Suppressor macrophage (primary cell): ENCODE data around the gene LRPAP1.

ENCODE experiments used
- DNase-seq, 4 experiments: peaks; one replicate each; pipeline ENCODE4 v3.0.0-alpha.2; 2020 to 2022

Gene LRPAP1

DNA sequence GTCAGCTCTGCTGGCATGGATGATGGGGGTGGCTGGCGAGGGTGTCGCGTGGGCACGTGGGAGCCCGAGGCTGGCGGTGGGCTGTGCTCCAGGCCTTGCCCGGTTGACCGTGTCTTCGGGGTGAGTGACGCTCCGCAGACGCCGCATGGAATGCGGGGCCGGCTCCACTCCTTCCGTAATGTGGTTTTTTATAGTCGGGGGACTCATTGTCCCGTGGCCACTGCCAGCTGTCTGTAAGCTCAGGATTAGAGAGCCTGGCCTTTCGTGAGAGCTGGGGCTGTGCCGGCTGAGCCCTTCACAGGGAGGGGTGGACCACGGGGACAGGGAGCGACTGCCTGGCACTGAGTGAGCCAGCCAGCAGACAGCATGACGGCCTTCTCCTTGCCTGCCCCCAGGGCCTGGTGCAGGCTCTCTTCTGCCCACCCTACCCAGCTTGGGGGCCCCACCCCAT lies 48.7 kb downstream of the LRPAP1 start:
- DNase-seq, result no peak

DNA sequence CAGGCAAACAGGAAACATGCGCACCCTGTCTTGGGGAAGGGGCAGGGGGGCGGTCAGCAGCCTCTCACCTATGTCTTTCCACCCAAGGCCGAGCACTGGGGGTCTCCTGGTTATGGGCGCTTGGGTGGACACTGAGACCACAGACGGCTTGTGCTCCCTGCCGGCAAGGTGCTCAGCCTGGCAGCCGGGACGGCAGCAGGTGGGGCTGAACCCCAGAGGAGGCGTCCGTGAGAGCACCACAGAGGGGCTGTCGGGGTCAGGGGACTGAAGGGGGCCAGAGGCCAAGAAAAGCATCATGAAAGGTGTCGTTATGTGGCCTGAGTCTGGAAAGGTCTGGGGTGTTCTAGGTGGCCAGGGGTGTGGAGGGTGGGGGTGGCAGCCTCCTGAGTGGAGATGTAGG lies 49.5 kb downstream of the LRPAP1 start:
- DNase-seq, result no peak

DNA sequence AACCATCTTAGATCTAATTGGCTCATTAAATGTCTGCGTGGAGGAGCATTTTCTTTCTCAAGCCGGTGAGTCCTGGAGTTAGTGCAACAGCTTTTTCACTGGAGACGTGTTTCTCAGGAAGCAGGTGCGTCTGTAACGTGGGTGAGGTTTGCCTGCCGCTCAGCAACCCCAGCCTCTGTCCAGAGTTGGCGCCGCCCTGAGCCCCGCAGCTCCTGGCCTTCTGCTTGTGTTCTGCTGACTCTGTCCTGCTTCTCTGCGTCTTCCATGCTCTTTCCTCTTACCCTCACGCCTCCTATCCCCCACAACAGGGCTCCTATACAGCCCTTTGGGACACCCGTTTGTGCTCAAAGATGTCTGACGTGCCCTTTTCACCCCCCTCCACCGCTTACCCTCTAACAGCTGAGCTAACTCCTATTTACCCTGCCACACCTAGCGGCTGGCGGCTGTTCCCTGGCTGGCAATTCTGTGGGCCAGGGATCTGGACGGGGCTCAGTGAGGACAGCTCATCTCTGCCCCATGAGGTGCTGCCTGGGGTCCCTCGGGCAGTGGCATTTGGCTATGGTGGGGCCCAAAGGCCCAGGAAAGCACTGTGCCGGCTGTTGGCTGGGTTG lies 50.3 kb downstream of the LRPAP1 start:
- no peak for DNase-seq

DNA sequence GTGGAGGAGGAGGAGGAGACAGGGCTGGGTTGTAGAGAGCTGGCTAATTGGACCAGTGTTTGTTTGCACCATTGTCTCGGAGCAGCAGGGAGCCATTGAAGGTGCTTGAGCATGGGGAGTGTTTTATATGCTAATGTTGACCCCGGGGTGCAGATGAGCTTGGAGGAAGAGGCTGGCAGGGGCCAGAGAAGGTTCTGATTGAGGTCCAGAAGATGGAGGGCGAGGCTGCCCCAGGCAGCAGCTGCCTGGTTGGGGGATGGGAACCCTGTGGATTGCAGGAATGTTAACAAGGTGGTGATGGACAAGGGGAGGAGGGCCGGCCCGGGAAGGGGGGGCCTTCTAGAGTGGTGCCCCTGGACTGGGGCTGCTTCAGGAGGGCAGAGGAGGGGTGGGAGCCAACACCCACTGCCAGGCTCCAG lies 51.1 kb downstream of the LRPAP1 start:
- no peak for DNase-seq

DNA sequence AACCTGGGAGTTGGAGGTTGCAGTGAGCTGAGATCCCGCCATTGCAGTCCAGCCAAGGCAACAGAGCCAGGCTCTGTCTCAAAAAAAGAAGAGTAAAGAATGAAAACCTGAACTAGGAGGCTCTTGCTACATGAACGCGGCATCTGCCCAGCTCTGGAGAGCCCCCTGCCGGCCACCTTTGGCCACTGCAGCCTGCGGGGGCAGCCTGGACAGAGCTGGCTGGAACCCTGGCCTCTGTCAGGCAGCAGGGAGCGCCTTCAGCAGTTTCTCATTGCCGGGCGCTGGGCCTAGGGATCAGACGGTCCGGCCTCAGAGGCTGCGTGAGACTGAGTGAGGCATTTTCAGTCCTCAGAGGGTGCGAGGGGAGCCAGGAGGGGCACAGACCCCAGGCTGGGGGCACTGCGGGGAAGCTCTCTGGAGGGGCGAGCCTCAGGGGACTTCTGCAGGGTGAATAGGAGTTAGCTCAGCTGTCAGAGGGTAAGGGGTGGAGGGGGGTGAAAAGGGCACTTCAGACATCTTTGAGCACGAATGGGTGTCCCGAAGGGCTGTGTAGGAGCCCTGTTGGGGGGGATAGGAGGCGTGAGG lies 51.6 kb downstream of the LRPAP1 start:
- DNase-seq, result peak; percentile 70 to 88 (median 82)

DNA sequence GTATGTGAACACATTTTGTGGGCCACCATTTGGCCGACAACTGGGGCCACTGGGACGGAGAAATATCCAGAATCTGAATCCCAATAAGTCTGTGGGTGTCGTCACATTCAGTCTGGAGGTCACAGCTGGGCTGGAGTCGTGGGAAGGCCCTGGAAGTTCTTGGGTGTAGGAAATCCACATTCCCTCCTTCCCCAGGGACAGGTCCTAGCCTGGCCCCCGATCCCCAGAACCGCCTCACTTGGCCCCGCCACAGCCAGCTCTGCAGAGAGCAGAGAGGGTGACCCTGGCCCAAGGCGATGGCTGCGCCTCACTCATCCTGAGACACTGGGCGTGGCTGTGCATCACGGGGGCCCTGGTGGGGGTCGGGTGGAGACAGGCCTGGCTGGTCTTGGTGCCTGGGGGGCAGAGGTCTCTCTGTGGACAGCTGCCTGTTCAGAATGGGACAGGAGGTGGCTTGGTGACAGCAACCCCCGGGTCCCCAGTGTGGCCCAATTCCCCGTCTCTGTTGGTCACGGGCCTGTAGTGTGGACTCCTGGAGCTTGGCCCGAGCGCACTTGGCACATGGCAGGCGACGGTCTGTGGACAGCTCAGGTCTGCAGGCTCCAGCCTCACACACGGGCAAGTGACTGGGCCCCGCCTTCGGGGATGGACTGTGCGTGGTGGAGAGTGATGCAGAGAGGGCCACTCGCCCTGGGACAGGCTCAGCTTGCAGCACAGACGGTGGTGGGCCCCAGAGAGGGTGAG lies 52.7 kb downstream of the LRPAP1 start:
- DNase-seq, result no peak

DNA sequence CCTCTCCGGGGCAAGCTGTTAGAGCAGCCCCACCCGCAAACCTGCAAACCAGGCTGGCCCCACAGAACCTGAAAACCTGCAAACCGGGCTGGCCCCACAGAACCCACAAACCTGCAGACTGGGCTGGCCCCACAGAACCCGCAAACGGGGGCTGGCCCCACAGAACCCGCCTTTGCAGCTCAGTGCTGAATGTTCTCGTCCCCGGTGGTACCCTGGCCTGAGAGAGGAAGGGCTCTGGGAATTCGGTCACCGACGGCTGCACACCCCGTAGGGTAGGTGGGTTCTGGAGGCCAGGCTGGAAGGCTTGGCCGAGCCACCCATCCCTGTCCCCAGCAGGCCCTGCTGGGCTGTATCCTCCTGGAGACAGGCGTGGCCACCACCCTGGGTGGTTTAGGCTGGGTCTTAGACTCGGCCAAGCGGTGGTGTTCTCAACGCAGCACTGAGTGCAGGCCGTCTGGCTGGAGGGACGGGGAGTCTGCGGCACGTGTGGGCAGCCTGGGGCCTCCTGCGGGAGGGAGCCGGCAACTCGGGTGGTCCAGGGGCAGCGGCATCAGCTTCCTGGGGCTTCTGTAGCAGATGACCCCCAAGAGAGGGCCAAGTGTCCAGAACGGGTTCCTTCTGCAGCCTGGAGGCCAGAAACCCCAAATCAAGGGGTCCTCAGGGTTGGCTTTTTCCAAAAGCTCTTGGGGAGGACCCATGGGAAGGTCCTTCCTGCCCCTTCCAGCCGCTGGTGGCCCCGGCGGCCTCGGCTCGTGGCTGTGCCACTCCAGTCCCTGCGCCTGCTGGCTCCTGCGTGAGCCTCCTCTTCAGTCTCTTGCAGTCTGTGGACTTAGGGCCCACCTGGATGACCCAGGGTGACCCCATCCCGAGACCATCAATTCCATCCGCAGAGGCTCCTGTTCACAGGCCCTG lies 53.5 kb downstream of the LRPAP1 start:
- DNase-seq, result no peak

DNA sequence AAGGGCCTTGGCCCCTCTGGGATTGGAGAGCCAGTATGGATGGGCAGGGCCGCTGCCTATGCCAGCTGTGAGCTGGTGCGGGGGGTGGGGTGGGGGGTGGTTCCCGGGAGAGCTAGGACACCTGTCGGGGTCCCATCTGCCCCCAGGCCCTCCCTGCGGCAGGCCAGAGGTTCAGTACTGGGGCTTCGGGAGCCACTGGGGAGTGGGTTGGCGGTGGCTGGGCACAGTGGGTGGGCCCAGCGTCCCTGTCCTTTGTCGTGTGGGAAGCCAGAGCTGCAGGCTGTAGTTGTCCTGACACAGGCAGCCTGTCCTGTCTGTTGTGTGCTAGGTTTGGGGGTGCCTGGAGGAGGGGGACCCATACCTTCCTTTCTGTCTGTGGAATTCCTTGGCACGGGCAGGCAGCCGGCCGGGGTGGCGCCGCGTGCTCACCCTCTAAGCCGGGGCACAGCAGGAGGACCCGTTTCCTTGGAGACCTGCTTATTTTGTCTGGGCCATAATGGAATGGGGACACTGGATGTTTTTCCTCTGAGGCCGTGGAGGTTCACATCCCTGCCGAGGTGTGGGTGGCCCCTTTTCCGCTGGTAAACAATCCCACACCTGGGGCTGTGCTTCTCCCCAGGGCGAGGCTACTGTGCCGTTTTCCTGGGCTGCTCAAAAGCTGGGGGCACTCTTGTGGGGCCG lies 54.3 kb downstream of the LRPAP1 start:
- no peak for DNase-seq

DNA sequence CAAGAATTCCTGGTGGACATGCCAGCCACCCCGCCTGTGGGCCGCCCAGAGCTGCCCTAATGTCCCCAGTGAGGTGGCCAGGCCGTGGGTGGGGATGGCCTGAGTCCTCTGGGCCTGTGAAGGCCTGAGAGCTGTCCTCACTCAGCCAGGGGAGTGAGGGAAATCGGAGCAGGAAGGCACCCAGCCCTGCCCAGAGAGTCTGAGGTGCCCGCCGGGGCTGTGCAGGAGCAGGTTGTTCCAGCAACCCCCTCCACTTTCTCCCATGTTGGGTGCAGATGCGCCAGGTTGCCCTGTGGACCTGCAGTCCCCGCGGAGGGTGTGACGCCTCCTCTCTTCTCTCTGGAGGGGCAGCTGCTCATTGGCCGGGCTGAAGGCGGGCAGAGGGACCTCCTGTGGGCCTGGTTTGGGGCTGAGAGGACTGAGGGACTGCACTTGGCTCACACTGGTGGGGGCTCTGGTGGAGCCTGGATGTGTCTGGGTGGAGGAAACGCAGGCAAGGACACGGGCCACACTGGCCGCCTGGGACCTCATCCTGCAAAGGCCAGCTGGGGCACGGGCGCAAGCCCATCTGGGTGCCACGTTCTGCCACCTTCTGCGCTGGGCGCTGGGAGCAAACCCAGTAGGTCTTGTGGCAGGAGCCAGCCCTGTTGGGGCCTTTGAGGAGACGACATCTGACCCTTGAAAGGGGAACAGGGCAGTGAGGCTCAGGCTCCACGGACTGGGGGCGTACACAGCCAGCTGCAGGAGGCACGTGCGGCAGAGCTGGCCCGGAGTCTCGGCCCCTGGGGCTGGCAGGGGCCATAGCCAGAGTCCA lies 55.1 kb downstream of the LRPAP1 start:
- DNase-seq, result no peak

DNA sequence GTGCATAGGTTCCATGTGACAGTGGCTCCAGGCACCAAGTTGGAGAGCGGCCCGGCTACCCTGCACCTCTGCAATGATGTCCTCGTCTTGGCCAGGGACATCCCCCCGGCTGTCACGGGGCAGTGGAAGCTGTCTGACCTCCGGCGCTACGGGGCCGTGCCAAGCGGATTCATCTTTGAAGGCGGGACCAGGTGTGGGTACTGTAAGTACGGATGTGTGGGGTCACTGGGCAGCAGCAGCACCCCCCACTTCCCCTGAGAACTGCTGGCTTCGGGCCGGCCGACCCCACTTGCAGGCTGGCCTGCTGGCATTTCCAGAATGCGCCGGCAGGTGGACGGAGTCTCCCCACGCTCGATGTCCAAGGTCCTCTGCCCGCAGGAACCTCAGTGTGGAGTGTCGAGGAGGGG lies 55.9 kb downstream of the LRPAP1 start:
- DNase-seq, result no peak

DNA sequence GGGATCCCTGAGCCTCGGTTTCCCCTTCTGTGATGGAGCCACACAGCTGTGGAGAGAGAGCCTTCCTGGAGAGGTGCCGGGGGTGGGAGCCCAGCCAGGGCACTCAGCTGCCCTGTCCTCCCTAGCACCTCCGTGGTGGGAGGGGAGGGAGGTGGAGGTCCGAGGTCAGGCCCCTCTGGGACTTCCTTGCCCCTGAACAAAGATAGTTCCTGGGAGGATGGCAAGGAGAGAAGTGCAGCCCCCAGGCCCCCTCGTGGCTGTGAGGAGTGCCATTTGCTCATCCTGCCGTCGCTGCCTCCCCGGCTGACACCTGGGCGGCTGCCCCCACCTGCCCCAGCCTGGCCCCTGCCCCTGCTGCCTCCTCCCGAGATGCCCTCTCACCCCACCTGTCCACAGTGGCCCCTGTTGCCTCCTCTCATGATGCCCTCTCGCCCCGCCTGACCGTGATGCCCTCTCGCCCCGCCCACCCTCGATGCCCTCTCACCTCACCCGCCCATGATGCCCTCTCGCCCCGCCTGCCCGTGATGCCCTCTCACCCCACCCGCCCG lies 56.4 kb downstream of the LRPAP1 start:
- DNase-seq, result no peak

DNA sequence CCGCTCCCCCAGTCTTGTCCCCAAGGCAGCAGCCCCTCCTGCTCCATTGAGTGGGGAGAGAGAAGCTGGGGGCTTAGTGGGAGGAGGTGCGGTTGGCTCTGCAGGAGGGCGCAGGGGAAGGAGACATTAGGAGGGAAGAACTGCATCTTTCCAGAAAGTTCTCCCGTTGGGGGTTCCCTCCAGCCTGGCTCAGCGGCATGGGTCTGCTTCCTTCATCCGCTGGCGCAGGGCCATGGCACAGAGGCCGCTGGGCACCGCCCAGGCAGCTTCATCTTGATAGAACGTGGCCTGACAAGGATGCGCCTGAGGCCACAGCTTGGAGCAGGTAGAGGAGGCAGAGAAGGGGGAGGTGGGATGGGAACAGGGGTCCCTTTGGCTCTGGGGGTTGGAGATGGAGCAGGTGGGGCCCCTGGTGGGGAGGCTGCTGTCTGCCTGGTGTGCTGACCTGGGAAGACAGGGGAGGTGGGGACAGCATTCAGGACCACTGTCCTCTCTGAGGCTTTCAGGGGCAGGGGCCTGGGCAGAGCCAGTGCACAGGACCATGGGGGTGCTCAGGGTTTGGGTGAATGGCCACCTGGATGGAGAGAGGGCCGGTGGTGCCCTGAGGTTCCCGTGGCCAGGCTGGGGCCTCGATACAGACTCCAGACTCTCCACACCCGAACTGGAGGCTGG lies 57.0 kb downstream of the LRPAP1 start:
- no peak for DNase-seq

DNA sequence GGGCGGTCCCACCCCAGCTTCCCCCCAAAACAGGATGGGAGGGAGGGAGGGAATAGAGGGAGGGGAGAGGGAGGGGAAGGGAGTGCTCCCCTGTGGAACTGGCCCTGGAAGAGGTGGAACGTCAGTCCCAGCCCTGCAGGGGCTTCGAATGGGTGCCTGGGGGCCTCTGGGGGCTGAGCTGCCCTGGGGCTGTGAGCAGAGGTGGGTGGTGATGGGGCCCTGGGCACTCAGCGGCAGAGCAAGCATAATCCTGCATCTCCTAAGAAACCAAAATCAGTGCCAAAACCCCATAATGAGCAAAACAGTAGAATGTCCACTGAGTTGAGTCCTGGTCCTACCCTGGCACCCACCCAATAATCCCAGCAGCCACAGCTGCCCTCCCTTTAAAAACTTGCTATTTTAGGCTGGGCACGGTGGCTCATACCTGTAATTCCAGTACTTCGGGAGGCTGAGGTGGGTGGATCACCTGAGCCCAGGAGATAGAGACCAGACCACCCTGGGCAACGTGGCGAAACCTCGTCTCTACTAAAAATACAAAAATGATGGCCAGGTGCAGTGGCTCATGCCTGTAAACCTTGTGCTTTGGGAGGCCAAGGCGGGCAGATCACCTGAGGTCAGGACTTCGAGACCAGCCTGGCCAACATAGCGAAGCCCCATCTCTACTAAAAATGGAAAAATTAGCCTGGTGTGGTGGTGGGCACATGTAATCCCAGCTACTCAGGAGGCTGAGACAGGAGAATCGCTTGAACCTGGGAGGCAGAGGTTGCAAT lies 58.0 kb downstream of the LRPAP1 start:
- no peak for DNase-seq

DNA sequence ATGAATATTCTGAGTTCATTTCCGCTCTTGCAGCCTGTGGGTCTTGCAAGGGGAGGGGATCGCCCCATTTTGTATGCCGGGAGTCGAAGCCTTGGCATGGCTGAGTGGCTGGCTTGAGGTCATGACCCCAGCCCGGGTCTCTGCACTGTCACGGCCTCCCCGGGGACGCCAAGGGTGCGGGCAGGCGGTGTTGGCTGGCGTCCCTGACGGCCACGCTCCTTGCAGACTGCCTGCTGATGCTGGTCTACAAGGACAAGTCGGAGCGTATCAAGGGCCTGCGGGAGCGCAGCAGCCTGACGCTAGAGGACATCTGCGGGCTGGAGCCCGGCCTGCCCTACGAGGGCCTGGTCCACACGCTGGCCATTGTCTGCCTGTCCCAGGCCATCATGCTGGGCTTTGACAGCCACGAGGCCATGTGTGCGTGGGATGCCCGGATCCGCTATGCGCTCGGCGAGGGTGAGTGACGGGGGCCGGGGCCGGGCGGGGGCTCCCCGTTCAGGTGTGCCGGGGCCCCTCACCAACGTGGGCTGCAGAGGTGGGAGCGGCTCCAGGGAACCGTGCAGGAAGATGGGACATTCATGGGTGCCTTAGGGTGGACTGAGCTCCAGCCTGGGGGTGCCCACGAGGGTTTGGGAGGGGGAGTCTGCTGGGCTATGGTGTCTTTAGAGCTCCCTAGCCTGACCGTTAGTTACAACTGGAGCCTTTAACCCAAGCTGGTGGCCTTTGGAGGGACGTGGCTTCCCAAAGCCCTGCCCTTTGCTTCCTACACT lies 58.9 kb downstream of the LRPAP1 start:
- no peak for DNase-seq

DNA sequence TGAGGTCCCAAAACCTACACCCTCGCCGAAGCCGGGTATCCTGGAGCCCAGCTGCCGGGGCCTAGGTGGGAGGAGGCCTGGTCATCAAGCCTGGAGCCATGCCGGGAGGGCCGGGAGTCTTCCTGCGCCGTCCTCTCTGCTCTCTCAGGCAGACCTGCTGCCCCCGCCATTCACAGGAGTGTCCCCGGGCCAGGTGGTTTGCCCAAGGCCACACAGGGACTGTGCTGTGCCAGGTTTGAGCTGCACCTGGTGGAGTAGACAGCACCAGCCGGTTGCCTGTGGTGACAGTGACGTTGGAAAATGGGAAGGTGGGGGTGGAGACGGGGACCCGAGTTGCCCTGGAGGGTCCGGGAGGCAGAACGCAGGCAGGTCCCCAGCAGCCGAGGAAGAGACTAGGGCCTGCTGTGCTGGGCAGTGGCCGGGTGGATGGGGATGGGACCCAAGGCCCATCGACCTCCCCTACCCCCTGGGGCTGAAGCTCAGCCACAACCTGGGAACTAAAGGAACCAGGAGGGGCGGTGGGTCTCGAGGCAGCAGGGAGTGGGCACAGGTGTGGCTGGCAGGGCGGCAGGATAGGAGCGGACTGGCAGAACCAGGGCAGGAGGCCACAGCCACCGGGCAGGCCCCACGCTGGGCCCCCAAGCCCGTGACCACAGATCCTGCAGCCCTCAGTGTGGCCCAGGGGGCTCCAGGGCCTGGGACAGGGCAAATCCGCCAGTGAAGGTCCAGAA lies 59.6 kb downstream of the LRPAP1 start:
- DNase-seq, result no peak

DNA sequence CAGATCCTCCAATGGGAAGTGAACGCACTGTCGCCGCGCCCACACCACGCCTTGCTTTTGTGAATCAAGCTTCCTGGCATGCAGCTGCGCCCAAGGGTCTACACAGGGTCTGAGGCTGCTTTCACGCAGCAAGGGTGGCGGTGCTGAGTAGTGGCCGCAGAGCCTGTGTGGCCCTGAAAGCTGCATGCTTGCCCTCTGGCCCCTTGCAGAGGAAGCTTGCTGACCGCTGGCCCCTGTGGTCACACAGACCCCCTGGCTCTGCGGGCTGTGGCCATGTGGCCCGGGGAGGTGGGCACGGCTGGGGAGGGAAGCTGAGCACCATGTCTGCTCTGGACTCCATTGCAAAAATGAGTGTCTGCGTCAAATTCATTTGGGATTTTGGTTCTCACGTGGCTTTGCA lies 60.3 kb downstream of the LRPAP1 start:
- DNase-seq, result no peak

DNA sequence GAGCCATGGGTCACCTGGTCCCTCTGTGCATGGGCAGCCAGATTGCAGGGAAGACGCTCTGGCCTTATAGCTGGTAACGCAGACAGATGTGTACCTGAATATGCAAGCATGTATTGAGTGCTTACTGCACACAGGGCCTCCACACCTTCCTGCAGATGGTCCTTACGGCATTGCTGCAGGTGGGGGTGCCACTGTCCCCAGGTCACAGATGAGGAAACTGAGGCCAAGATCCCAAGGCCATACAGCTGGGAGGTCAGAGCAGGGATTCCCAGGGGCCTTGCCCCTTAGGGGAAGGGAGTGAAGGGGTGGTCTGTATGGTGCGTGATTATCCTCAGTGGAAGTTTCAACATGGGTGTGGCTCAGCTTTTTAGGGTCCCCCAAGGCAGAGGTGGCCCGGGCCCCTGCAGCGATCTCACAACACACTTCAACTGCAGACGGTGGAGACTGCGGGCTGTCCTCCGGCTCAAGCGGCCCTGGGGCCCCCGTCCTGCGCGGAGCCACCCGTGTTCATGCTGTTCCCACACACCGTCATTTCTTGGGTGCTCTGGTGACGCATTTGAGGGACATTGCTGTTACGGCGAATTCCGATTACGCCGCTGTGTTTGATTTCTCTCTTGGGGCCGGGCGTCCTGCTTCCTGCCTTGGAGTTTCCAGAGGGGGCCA lies 61.0 kb downstream of the LRPAP1 start:
- DNase-seq, result no peak
